Measurements from ENCODE around the gene PLOD2. TPM values are rescaled to one million over a fixed set of nuclear protein-coding genes. Genes with fewer than 3 reads are reported as not detected.

The PLOD2 gene
- total and polyA plus RNA-seq, 7 donors: 2.0 to 15.7 (median 7.5) TPM

DNA sequence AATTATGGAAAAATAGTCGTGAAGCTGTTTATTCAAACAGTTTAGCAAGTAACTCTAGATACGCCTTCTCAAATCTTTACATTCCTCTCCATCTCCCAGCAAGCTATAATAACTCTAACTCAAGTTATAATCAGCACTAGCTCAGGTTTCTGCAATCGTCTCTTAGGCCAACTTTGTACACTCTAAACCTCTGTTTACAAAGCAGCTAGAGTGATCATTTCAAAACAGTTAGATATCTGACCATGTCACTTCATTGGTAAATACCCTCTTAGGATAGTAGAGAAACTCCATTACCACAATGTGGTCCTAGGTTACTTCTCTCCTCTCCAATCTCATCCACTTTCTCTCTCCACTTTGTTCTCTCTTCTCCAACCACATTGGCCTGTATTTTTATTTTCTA lies 31.2 kb downstream of the PLOD2 start:
- DNase-seq: no peak
- Histone ChIP-seq H3K36me3 (ENCODE audit: insufficient read depth in 1 of 2, low read depth in 1 of 2) (no peaks in the 10 kb centered on the region), H3K27me3 (ENCODE audit: insufficient read depth in 3 of 3, low read length in 2 of 3) (no peaks in the 10 kb centered on the region), H3K27ac (no peak overlapping the region), H3K4me3 (no peak overlapping the region), H3K4me1 (peaks cover 6% of the 10 kb centered on the region), H3K9me3 (no peaks in the 10 kb centered on the region)
- WGBS, 3 donors: 49 to 66% (median 49%) methylated on average over 3 of the region's 3 CpGs
- no peak for ATAC-seq
- intact Hi-C loops (cut with DNase I): no loop called here
- TF ChIP-seq, protein P1, sequence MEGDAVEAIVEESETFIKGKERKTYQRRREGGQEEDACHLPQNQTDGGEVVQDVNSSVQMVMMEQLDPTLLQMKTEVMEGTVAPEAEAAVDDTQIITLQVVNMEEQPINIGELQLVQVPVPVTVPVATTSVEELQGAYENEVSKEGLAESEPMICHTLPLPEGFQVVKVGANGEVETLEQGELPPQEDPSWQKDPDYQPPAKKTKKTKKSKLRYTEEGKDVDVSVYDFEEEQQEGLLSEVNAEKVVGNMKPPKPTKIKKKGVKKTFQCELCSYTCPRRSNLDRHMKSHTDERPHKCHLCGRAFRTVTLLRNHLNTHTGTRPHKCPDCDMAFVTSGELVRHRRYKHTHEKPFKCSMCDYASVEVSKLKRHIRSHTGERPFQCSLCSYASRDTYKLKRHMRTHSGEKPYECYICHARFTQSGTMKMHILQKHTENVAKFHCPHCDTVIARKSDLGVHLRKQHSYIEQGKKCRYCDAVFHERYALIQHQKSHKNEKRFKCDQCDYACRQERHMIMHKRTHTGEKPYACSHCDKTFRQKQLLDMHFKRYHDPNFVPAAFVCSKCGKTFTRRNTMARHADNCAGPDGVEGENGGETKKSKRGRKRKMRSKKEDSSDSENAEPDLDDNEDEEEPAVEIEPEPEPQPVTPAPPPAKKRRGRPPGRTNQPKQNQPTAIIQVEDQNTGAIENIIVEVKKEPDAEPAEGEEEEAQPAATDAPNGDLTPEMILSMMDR (IDR thresholded peaks at IDR 0.05): no peak

DNA sequence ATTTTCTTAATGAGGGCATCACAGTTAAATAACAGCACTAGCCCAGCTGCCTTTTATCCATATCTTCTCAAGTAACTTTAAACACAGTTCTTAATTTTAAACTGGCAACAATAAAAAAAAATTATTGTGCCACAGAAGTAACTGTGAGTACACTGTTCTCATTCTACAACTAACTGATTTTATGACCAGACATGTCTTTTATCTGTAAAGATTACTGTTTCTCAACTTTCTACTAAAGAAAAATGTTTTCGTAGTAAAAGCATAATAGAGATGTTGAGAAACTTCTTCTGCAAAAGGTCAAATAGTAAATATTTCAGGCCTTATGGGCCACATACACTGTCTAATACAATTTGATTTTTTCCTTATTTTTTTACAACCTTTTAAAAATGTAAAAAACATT lies 32.0 kb downstream of the PLOD2 start:
- TF ChIP-seq, protein P1 (IDR thresholded peaks at IDR 0.05): no peak
- no peaks in the 10 kb centered on the region for H3K27me3 ChIP-seq (ENCODE audit: insufficient read depth in 3 of 3, low read length in 2 of 3)
- H3K36me3 ChIP-seq (ENCODE audit: insufficient read depth in 1 of 2, low read depth in 1 of 2): no peaks in the 10 kb centered on the region
- WGBS, 3 donors: 77 to 97% (median 84%) methylated on average over 1 of the region's 1 CpG
- H3K4me1 ChIP-seq: peaks cover 3% of the 10 kb centered on the region
- H3K9me3 ChIP-seq: no peaks in the 10 kb centered on the region
- H3K4me3 ChIP-seq: no peak overlapping the region
- intact Hi-C loops (cut with DNase I): no loop called here
- DNase-seq (no peak), ATAC-seq (no peak)
- H3K27ac ChIP-seq: no peak overlapping the region

DNA sequence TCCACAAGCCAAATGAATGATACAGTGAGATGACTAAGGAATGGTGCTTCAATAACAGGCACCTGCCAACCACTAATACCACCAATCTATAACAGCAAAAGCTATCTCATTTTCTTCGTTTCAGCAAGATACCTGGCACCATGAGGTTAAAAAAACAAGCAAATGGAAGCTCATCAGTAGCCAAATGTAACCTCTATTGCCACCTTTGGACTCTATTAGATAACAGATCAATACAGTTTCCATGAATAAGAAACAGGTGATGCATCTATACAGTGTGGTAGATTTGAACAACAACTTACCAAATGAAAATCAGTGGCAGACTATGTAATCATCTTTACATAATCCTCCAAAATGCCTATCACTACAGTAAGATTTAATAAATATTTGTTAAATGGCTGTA lies 32.8 kb downstream of the PLOD2 start:
- no peak for DNase-seq
- Histone ChIP-seq H3K4me3 (no peak overlapping the region), H3K36me3 (ENCODE audit: insufficient read depth in 1 of 2, low read depth in 1 of 2) (no peaks in the 10 kb centered on the region), H3K27me3 (ENCODE audit: insufficient read depth in 3 of 3, low read length in 2 of 3) (no peaks in the 10 kb centered on the region), H3K4me1 (peaks cover 3% of the 10 kb centered on the region), H3K27ac (no peak overlapping the region), H3K9me3 (no peaks in the 10 kb centered on the region)
- TF ChIP-seq, protein P1 (IDR thresholded peaks at IDR 0.05): no peak
- intact Hi-C loops (cut with DNase I): no loop called here
- no peak for ATAC-seq
- 73 to 93% (median 88%) methylated on average over 1 of the region's 1 CpG for WGBS, 3 donors

DNA sequence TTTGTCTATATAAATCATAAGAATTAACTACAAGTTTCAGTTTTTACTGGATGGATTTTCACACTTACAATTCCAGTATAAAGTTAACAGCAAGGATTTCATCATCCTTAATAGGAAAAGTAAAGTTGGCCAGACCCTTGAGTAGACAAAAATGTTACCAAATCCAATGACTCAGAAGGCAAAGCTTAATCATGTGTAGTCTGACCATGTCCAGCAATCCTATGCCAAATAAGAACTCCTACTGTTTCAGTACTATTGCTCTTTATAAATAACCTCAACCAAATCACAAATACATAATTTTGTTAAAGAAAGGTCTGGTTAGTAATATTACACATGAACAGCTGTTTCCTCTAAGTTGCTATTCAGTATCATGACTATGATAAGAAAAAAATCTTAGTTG lies 35.0 kb downstream of the PLOD2 start:
- no peaks in the 10 kb centered on the region for H3K36me3 ChIP-seq (ENCODE audit: insufficient read depth in 1 of 2, low read depth in 1 of 2)
- TF ChIP-seq, protein P1 (IDR thresholded peaks at IDR 0.05): no peak
- peak overlapping the region; percentile 18 for H3K27ac ChIP-seq
- H3K4me1 ChIP-seq: peaks cover 3% of the 10 kb centered on the region
- no peak overlapping the region for H3K4me3 ChIP-seq
- intact Hi-C loops (cut with DNase I): no loop called here
- no peaks in the 10 kb centered on the region for H3K9me3 ChIP-seq
- ATAC-seq (peak; percentile 43 to 66 (median 61)), DNase-seq (no peak)
- no peaks in the 10 kb centered on the region for H3K27me3 ChIP-seq (ENCODE audit: insufficient read depth in 3 of 3, low read length in 2 of 3)

DNA sequence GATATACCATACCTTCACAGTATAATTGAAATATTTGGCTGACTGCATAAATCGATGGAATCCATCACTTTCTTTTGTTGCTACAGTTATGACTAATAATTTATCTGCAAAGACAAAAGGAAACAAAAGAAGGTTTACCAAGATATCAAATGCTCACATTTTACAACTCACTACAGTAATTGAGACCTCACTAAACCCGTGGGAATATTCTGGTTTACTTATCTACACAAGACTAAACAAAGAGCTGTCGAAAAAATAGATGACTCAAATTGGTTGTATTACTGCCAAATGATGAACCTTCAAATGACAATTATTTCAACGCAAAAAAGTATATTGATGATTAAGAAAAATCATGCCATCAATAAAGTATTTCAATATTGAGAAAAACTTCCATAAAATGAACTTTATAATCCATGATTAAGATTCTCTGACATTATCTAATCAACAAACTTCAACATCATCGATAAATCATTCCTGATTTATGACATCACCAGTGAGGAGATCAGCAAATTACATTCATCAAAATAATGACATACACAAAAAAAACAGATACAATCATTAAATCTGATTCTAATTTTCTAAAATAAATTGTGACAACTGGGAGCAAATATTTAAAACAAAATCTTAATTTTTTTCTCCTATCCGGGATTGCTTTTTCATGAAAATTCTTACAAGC lies 36.7 kb downstream of the PLOD2 start:
- H3K27ac ChIP-seq: no peak overlapping the region
- whole genome bisulfite sequencing, 3 donors: 85 to 87% (median 85%) methylated on average over 6 of the region's 6 CpGs
- intact Hi-C loops (cut with DNase I): no loop called here
- TF ChIP-seq, protein P1 (IDR thresholded peaks at IDR 0.05): no peak
- no peak overlapping the region for H3K4me3 ChIP-seq
- H3K36me3 ChIP-seq (ENCODE audit: insufficient read depth in 1 of 2, low read depth in 1 of 2): peaks cover 0 to 3% of the 10 kb centered on the region in 2 donors
- peaks cover 2% of the 10 kb centered on the region for H3K4me1 ChIP-seq
- no peaks in the 10 kb centered on the region for H3K9me3 ChIP-seq
- H3K27me3 ChIP-seq (ENCODE audit: insufficient read depth in 3 of 3, low read length in 2 of 3): no peaks in the 10 kb centered on the region
- DNase-seq (no peak), ATAC-seq (no peak)

Data from psoas muscle (tissue), 8 donors.